Keratinocyte (primary cell): ENCODE data around the gene ZHX3. TPM values are rescaled to one million over a fixed set of nuclear protein-coding genes. Genes with fewer than 3 reads are reported as not detected.

Source experiments
- DNase-seq: peaks from one replicate; pipeline ENCODE4 v3.0.0-alpha.2; 2011; ENCODE audit warnings: low read depth, missing footprints, low spot score
- FAIRE-seq: peaks from 2 replicates; lab custom pipeline; 2011; peaks lifted over from hg19 to GRCh38; lab: Jason Lieb, UNC
- H2AFZ ChIP-seq: 2 replicates; pipeline ENCODE4 v1.6.0; 2012; ENCODE audit warnings: low read length, control low read depth, inconsistent platforms; ENCODE audit not compliant: control insufficient read depth
- H3K27ac ChIP-seq: 2 replicates; pipeline ENCODE4 v1.5.1; 2011; ENCODE audit warnings: low read length; ENCODE audit not compliant: control insufficient read depth, insufficient read depth
- H3K27me3 ChIP-seq: 3 replicates; pipeline ENCODE4 v1.6.0; 2011; ENCODE audit warnings: low read length; ENCODE audit not compliant: control insufficient read depth, insufficient read depth; ENCODE audit errors: extremely low read depth
- H3K36me3 ChIP-seq, 2 experiments: 2 replicates in 1 of 2; 3 replicates in 1 of 2; pipeline ENCODE4 v1.5.1; 2011; ENCODE audit warnings: low read length in 2 of 2, mild to moderate bottlenecking in 1 of 2; ENCODE audit not compliant: control insufficient read depth in 2 of 2, insufficient read depth in 2 of 2; ENCODE audit errors: extremely low read depth in 1 of 2
- H3K4me1 ChIP-seq: 3 replicates; pipeline ENCODE4 v1.5.1; 2011; ENCODE audit warnings: low read length; ENCODE audit not compliant: control insufficient read depth, insufficient read depth; ENCODE audit errors: extremely low read depth
- H3K4me2 ChIP-seq: 3 replicates; pipeline ENCODE4 v1.6.0; 2011; ENCODE audit warnings: low read depth, low read length; ENCODE audit not compliant: control insufficient read depth, insufficient read depth; ENCODE audit errors: extremely low read depth
- H3K4me3 ChIP-seq, 3 experiments: fragments of 200-600 bp in 1 of 3; sonication (generic) in 1 of 3; 2 replicates in 2 of 3; 3 replicates in 1 of 3; pipeline ENCODE4 v1.5.1; 2011 to 2016; ENCODE audit warnings: low read length in 3 of 3, mild to moderate bottlenecking in 3 of 3, control low read depth in 2 of 3, inconsistent platforms in 1 of 3, low read depth in 1 of 3, mixed read lengths in 1 of 3, mixed run types in 1 of 3, moderate library complexity in 1 of 3; ENCODE audit not compliant: control insufficient read depth in 2 of 3, insufficient read depth in 2 of 3; ENCODE audit errors: extremely low read depth in 1 of 3
- H3K79me2 ChIP-seq: 2 replicates; pipeline ENCODE4 v1.6.0; 2012; ENCODE audit warnings: low read length; ENCODE audit not compliant: control insufficient read depth, insufficient read depth
- H3K9ac ChIP-seq: 3 replicates; pipeline ENCODE4 v1.6.0; 2011; ENCODE audit warnings: low read length; ENCODE audit not compliant: control insufficient read depth, insufficient read depth; ENCODE audit errors: extremely low read depth
- H3K9me1 ChIP-seq: 3 replicates; pipeline ENCODE4 v1.6.0; 2011; ENCODE audit warnings: low read length; ENCODE audit not compliant: control insufficient read depth, insufficient read depth; ENCODE audit errors: extremely low read depth
- H3K9me3 ChIP-seq: 2 replicates; pipeline ENCODE4 v1.5.1; 2012; ENCODE audit warnings: low read depth, low read length; ENCODE audit not compliant: control insufficient read depth
- H4K20me1 ChIP-seq: 3 replicates; pipeline ENCODE4 v1.6.0; 2011; ENCODE audit warnings: low read length; ENCODE audit not compliant: control insufficient read depth, insufficient read depth; ENCODE audit errors: extremely low read depth
- EZH2 ChIP-seq: IDR thresholded peaks from one replicate; pipeline ENCODE4 v1.6.1; 2012; ENCODE audit warnings: inconsistent platforms, mild to moderate bottlenecking, low read length, moderate library complexity
- dilution Hi-C: fragments of 300-500 bp; cut with MboI; formaldehyde crosslinking; loops from one replicate; pipeline ENCODE4 v1.7.0; 2020; ENCODE audit warnings: low sequenced_read_pairs; ENCODE audit not compliant: extremely low pct_ligation_motif_present
- polyA plus RNA-seq, 5 experiments: library from polyadenylated mRNA; depleted of rRNA in 3 of 5; stranded (reverse) in 3 of 5; stranded (forward) in 1 of 5; unstranded in 1 of 5; fragments of >200 nt; gene quantifications; 1 replicate in 1 of 5; 2 replicates in 3 of 5; 3 replicates in 1 of 5; pipeline versions ENCODE4 v1.2.1 to v1.2.3, GENCODE V29; 2011 to 2012; ENCODE audit warnings: missing spikeins in 2 of 5, low read depth in 1 of 5, low replicate concordance in 1 of 5
- TF ChIP-seq, protein P1 (sequence below), 3 experiments: IDR thresholded peaks in 1 of 3; conservative IDR thresholded peaks in 1 of 3; optimal IDR thresholded peaks in 1 of 3; 2 replicates in 2 of 3; 3 replicates in 1 of 3; pipeline versions ENCODE3 to v1.5.1; 2011; ENCODE audit warnings: low read length in 3 of 3, mild to moderate bottlenecking in 3 of 3, moderate library complexity in 2 of 3, control low read depth in 1 of 3, inconsistent platforms in 1 of 3; ENCODE audit not compliant: insufficient read depth in 2 of 3; ENCODE audit errors: extremely low read depth in 1 of 3

Gene ZHX3
- polyA plus RNA-seq, 1 donor (not counting 4 experiments of a cell fraction or from before 2014, with no cell fraction given): 16.5 TPM

GRCh38 chr20:41320976-41321375 is 3.4 kb upstream of the ZHX3 start:
- DNase-seq (no peak), FAIRE-seq (no peak)
- Histone ChIP-seq H2AFZ (no peak overlapping the region), H3K27me3 (no peaks in the 10 kb centered on the region), H3K36me3 (no peaks in the 10 kb centered on the region), H3K4me2 (no peak overlapping the region), H3K4me1 (peaks cover 14% of the 10 kb centered on the region), H3K79me2 (peaks cover 8% of the 10 kb centered on the region), H3K27ac (no peak overlapping the region), H4K20me1 (no peaks in the 10 kb centered on the region), H3K9me1 (no peaks in the 10 kb centered on the region), H3K4me3 (no peak overlapping the region), H3K9me3 (no peaks in the 10 kb centered on the region), H3K9ac (no peak overlapping the region)
- TF ChIP-seq, protein P1, sequence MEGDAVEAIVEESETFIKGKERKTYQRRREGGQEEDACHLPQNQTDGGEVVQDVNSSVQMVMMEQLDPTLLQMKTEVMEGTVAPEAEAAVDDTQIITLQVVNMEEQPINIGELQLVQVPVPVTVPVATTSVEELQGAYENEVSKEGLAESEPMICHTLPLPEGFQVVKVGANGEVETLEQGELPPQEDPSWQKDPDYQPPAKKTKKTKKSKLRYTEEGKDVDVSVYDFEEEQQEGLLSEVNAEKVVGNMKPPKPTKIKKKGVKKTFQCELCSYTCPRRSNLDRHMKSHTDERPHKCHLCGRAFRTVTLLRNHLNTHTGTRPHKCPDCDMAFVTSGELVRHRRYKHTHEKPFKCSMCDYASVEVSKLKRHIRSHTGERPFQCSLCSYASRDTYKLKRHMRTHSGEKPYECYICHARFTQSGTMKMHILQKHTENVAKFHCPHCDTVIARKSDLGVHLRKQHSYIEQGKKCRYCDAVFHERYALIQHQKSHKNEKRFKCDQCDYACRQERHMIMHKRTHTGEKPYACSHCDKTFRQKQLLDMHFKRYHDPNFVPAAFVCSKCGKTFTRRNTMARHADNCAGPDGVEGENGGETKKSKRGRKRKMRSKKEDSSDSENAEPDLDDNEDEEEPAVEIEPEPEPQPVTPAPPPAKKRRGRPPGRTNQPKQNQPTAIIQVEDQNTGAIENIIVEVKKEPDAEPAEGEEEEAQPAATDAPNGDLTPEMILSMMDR (optimal IDR thresholded peaks at IDR 0.05 in 1 of 3, IDR thresholded peaks at IDR 0.05 in 1 of 3, conservative IDR thresholded peaks at IDR 0.05 in 1 of 3; ENCODE audit: extremely low read depth in 1 of 3, insufficient read depth in 2 of 3, low read length in 3 of 3): no peak
- dilution Hi-C loops: no loop called here

GRCh38 chr20:41320441-41320840 is 2.9 kb upstream of the ZHX3 start:
- DNase-seq: no peak
- no peaks in the 10 kb centered on the region for H3K27me3 ChIP-seq
- H3K4me2 ChIP-seq: no peak overlapping the region
- no peak overlapping the region for H3K4me3 ChIP-seq
- H3K79me2 ChIP-seq: peaks cover 12% of the 10 kb centered on the region
- no peak overlapping the region for H3K9ac ChIP-seq
- no peak overlapping the region for H3K27ac ChIP-seq
- no peak for FAIRE-seq
- no peaks in the 10 kb centered on the region for H3K9me1 ChIP-seq
- no peak overlapping the region for H2AFZ ChIP-seq
- H3K36me3 ChIP-seq: no peaks in the 10 kb centered on the region
- H3K4me1 ChIP-seq: peaks cover 15% of the 10 kb centered on the region
- H4K20me1 ChIP-seq: no peaks in the 10 kb centered on the region
- dilution Hi-C loops: no loop called here
- TF ChIP-seq, protein P1 (optimal IDR thresholded peaks at IDR 0.05 in 1 of 3, IDR thresholded peaks at IDR 0.05 in 1 of 3, conservative IDR thresholded peaks at IDR 0.05 in 1 of 3; ENCODE audit: extremely low read depth in 1 of 3, insufficient read depth in 2 of 3, low read length in 3 of 3): no peak
- no peak for TF ChIP-seq EZH2
- no peaks in the 10 kb centered on the region for H3K9me3 ChIP-seq
